Measurements from ENCODE around the gene KRT84.
"Not testable (repeated sequence)": the region's sequence is repeated elsewhere in the genome, so short reads cannot be mapped to it uniquely, and the experiment has no call there.

The KRT84 gene

GRCh38 chr12:52345041-52345440 lies 40.4 kb downstream of the KRT84 start:
- DNase-seq (ENCODE audit: low read depth in 2 of 2): not testable (repeated sequence)

GRCh38 chr12:52344111-52344510 lies 41.3 kb downstream of the KRT84 start:
- no peak for DNase-seq (ENCODE audit: low read depth in 2 of 2)

DNA sequence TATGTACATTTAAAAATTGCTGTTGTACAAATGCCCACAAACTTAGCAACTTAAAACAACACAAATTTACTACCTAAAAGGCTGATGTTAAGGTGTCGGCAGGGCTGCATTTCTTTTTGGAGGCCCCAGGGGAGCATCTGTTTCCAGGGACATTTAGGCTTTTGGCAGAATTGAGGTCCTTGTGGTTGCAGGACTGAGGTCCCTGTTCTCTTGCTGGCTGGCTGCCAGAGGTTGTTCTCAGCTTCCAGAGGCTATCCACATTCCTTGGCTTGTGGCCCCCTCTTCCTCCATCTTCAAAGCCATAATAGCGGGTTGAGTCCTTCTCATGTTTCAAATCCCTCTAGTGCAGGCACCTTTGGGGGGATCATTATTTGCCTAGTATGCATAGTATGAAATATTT lies 41.9 kb downstream of the KRT84 start:
- DNase-seq (ENCODE audit: low read depth in 2 of 2): no peak

DNA sequence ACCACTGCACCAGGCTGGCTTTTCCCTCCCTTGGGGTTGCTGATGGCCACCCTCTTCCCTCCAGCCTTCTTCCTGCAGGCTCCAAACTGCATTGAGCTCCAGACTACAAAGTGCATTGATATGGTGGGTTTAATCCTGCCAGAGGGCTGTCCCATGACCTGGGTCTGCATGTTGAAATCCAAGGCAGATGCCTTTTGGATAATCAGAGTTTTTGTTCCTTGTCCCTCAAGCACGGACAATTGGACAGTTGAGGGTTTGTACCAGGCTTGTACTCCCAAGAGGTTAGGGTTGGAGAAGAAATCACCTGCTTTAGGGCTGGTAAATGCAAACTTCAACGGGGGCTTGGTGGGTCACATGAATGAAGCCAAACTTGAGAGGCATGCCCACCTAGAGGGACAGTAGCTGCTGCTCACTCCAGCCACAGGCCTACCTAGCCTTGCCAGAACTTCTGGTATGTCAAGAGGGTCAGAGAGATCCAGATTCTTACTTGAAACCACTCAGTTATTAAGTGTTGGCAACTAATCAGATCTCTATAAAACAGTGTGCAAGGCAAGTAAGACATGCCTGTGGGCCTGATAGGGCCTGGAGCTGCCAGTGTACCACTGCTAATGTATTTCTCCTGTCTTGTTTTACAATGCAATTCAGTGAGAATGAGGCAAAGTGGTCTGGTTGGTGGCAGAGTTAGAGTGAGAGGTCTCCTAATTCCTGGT lies 42.5 kb downstream of the KRT84 start:
- DNase-seq (ENCODE audit: low read depth in 2 of 2): no peak

GRCh38 chr12:52341066-52341580 lies 44.3 kb downstream of the KRT84 start:
- DNase-seq (ENCODE audit: low read depth in 2 of 2): no peak

DNA sequence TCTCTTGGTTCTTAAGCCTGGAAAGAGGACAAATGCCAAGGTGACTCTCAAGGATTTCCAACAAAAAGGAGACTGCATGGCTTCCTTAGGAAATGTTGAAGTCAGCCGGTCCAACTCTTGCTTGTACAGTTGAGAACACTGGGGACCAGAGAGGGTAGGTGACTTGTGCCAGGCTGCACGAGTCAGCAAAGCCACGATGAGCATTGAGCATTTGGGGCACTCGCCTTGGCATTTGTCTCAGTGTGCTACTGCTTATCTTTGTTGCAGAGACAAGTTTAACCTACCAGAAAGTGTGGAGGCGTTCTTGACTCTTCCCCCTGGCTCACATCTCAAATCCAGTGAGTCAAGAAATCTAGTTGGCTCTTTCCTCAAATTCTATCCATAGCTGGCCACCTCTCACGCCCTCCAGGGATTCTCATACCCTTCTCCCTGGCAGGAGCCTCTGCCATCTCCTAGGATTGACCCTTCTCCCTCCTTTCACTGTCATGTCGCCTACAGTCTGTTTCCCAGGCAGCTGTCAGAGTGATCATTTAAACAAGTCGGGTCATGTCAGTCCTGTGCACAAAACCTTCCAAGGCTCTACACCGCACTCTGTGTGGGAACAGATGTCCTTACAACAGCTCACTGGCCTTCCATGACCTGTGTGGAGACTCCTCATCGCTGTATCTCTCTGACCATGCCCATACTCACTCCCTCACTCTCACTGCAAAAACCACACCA lies 47.1 kb downstream of the KRT84 start:
- DNase-seq (ENCODE audit: low read depth in 2 of 2): no peak

DNA sequence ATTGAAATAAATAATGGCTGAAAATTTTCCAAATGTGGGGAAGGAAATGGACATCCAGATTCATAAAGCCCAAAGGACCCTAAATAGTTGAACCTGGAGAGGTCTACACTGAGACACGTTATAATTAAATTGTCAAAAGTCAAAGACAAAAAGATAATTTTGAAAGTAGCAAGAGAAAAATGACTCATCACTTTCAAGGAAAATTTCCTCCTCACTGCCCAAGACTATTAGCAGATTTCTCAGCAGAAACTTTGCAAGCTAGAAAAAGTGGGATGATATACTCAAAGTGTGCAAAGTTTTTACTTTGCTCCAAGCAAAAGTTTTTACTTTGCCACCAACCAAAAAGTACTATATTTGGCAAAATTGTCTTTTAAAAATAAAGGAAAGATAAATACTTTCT lies 48.4 kb downstream of the KRT84 start:
- no peak for DNase-seq (ENCODE audit: low read depth in 2 of 2)

- DNase-seq (ENCODE audit: low read depth in 2 of 2): no peak
These were observed 48.8 kb downstream of the KRT84 start for GRCh38 chr12:52336641-52337040.

GRCh38 chr12:52335598-52336262 lies 49.7 kb downstream of the KRT84 start:
- no peak for DNase-seq (ENCODE audit: low read depth in 2 of 2)

DNA sequence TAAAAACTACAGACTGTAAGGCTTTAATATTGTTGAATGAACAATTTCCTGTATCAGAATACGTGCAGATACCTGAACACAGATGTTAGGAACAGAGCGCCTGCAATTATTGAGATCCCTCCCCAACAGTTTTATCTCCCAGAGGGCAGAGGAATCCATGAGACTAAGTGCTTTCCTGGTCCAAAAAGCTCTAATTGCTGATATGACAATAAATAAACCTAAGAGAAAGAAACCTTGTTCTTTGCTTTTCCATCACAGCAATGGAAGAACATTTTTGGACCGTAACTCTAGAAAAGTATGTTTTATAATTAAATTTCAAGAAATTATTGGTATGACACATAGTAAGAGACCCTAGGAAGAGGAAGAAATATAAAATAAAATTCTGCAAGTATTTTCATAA lies 51.3 kb downstream of the KRT84 start:
- no peak for DNase-seq (ENCODE audit: low read depth in 2 of 2)

GRCh38 chr12:52333321-52333720 lies 52.1 kb downstream of the KRT84 start:
- DNase-seq (ENCODE audit: low read depth in 2 of 2): no peak

GRCh38 chr12:52332381-52332780 lies 53.1 kb downstream of the KRT84 start:
- no peak for DNase-seq (ENCODE audit: low read depth in 2 of 2)

DNA sequence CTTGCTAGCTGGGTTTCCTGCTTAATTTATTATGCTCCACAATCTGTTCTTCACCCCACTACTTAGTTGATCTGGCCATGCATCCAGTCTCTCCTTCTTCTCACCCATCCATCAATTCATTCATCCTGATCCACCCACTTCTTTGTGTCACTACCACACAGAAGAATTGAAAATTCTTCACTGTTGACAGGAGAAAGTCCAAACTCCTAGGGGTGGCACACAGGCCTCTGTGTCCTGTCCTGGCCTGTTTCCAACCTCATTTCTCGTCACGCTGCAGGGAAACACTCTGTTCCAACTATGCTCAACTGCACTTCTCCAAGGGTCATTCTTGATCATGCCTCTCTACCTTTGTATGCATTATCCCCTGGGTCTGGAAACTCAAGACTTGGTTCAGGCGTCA lies 53.6 kb downstream of the KRT84 start:
- no peak for DNase-seq (ENCODE audit: low read depth in 2 of 2)

- DNase-seq (ENCODE audit: low read depth in 2 of 2): no peak
These were observed 54.4 kb downstream of the KRT84 start for GRCh38 chr12:52331039-52331438.

DNA sequence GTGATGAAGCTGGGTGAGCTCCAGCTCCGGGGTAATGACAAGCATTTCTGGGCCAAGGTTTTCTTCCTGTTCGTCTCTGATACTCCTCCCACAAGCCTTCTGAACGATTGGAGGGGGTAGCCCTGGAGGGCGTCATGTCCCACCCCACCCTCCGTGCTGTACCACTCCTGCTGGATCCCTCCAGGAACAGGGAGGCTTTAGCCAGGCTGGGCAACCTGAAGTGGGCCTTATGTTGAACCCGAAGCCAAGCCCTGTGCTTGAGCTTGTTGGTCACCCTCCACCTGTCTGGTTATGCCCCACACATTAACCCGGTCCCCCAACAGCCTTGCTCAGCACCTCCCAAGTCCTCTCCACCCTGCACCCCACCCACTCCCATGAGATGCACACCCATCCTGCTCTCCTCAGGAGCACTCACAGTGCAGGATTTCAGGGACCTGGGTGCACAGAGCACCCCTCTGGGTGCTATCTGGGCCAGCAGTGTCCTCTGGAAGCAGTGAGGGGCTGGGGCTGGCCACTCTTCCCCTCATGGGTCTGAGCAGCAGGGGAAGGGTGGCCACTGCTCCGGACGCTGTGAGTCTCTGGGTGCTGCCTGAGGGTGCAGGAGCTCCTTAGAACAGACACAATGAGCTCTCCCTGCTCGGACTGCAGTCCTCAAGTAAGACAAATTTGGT lies 57.5 kb downstream of the KRT84 start:
- no peak for DNase-seq (ENCODE audit: low read depth in 2 of 2)

Data from stimulated activated CD4-positive, alpha-beta T cell treated with anti-CD3 and anti-CD28 coated beads, Interleukin-1b, Interleukin-23, amount 100 ng/mL, for 4 hours (primary cell).